Prostate gland (tissue), 2 donors: ENCODE data around the gene PLCB4. TPM values are rescaled to one million over a fixed set of nuclear protein-coding genes. Genes with fewer than 3 reads are reported as not detected.

ENCODE experiments used
- DNase-seq: peaks from one replicate; pipeline ENCODE4 v3.0.0-alpha.2; 2019; ENCODE audit warnings: low spot score
- H3K27ac ChIP-seq, 2 donors: fragments of 200-600 bp; sonication (generic); 2 replicates each; pipeline ENCODE4 v1.5.1; 2017 to 2019
- H3K27me3 ChIP-seq: fragments of 200-600 bp; sonication (generic); replicated peaks from 2 replicates; pipeline ENCODE4 v1.5.1; 2019; ENCODE audit not compliant: insufficient read depth
- H3K36me3 ChIP-seq, 2 donors: fragments of 200-600 bp; sonication (generic); 1 replicate in 1 of 2; 2 replicates in 1 of 2; pipeline versions ENCODE4 v1.5.1 to v1.8.1; 2017 to 2019
- H3K4me1 ChIP-seq: fragments of 200-600 bp; sonication (generic); replicated peaks from 2 replicates; pipeline ENCODE4 v1.5.1; 2019
- H3K4me3 ChIP-seq, 2 donors: fragments of 200-600 bp; sonication (generic); 2 replicates each; pipeline ENCODE4 v1.5.1; 2017 to 2019
- H3K9me3 ChIP-seq: fragments of 200-600 bp; sonication (generic); 2 replicates; pipeline ENCODE4 v1.5.1; 2017
- CTCF ChIP-seq, 4 experiments: fragments of 200-600 bp in 2 of 4; fragments of 450-650 bp in 2 of 4; sonication (generic) in 2 of 4; IDR thresholded peaks; 1 replicate in 3 of 4; 2 replicates in 1 of 4; pipeline ENCODE4 v1.5.1; 2016 to 2019; ENCODE audit warnings: antibody characterized with exemption in 4 of 4, mild to moderate bottlenecking in 2 of 4, moderate library complexity in 2 of 4
- POLR2A ChIP-seq: fragments of 450-650 bp; IDR thresholded peaks from one replicate; pipeline ENCODE4 v1.6.1; 2016; ENCODE audit warnings: antibody characterized with exemption, mild to moderate bottlenecking
- POLR2AphosphoS5 ChIP-seq: sonication (generic); formaldehyde crosslinking; IDR thresholded peaks from one replicate; pipeline ENCODE4 v1.6.1; 2017; ENCODE audit warnings: antibody characterized with exemption
- WGBS: methylation state at CpG from one replicate; pipeline ENCODE4 v1.1.5; 2018; 5-methylcytosine and 5-hydroxymethylcytosine counted together
- intact Hi-C: fragments of 100-400 bp; cut with DNase I; formaldehyde crosslinking; loops from one replicate; pipeline ENCODE4 v1.14.2; 2022
- total RNA-seq, 2 donors: library from RNA; depleted of rRNA; stranded (reverse); fragments of >200 nt; gene quantifications; one replicate each; pipeline ENCODE4 v1.1.0, GENCODE V29; 2016

Gene PLCB4
- total RNA-seq, 2 donors from 2014 or later, result 9.1 to 11.6 TPM

DNA sequence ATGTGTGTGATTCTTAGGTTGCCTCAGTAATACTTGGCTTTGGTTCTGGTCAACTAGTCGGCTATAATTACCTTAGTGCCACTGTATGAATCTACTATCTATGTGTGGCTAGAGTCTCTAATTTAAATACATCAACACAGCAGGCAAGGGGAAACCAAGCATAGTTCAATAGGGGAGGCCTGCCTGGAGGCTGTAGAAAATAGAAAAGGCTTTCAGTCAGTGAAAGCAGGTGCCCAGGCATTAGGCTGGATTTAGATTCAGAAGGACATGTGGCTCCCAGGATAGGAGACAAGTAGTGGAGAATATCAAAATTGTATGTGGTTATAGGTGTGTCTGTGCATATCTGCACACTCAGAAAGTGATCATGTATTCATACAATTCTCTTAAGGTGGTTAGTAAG is 330.4 kb downstream of the PLCB4 start:
- no peak for DNase-seq
- Histone ChIP-seq H3K4me3 (no peak overlapping the region), H3K9me3 (no peaks in the 10 kb centered on the region), H3K27ac (no peak overlapping the region), H3K4me1 (no peaks in the 10 kb centered on the region), H3K36me3 (no peaks in the 10 kb centered on the region), H3K27me3 (no peaks in the 10 kb centered on the region)
- 80% methylated on average over 1 of the region's 1 CpG for WGBS
- TF ChIP-seq POLR2A (no peak), POLR2AphosphoS5 (no peak), CTCF (IDR thresholded peaks at IDR 0.05) (no peak)
- intact Hi-C loops, result no loop called here

- intact Hi-C loops, result no loop called here
- H3K27me3 ChIP-seq, result no peaks in the 10 kb centered on the region
- no peak overlapping the region for H3K4me3 ChIP-seq
- no peak for TF ChIP-seq CTCF (IDR thresholded peaks at IDR 0.05)
- TF ChIP-seq POLR2AphosphoS5, result no peak
- no peak for TF ChIP-seq POLR2A
- H3K4me1 ChIP-seq, result no peaks in the 10 kb centered on the region
- H3K27ac ChIP-seq, result no peak overlapping the region
- H3K9me3 ChIP-seq, result no peaks in the 10 kb centered on the region
- H3K36me3 ChIP-seq, result no peaks in the 10 kb centered on the region
- no peak for DNase-seq
- 66% methylated on average over 4 of the region's 4 CpGs for WGBS
Observed at GRCh38 chr20:9400171-9401025, 331.5 kb downstream of the PLCB4 start.

GRCh38 chr20:9401371-9401770 is 332.5 kb downstream of the PLCB4 start:
- TF ChIP-seq POLR2A (no peak), CTCF (IDR thresholded peaks at IDR 0.05) (no peak), POLR2AphosphoS5 (no peak)
- intact Hi-C loops, result no loop called here
- Histone ChIP-seq H3K36me3 (no peaks in the 10 kb centered on the region), H3K4me1 (no peaks in the 10 kb centered on the region), H3K9me3 (no peaks in the 10 kb centered on the region), H3K27me3 (no peaks in the 10 kb centered on the region), H3K27ac (no peak overlapping the region), H3K4me3 (no peak overlapping the region)
- DNase-seq, result no peak
- 75% methylated on average over 3 of the region's 3 CpGs for WGBS

DNA sequence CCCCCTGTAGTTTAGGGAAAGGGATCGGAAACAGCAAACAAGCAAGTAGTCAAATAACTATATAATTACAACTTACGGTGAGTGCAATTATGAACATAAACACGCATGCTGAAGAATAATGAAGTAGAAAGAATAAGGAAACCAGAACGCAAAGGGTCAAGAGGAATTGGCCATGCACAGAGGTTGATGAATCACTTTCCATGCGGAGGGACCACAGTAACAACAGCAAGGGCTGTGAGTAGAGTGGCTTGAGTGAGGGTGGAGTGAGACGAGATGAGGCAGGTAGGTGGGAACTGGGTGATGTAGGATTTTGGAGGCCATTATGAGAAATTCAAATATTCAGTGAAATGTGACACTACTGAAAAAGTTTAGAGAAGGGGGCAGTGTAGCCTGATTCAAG is 333.3 kb downstream of the PLCB4 start:
- Histone ChIP-seq H3K4me1 (no peaks in the 10 kb centered on the region), H3K27ac (no peak overlapping the region), H3K9me3 (no peaks in the 10 kb centered on the region), H3K36me3 (no peaks in the 10 kb centered on the region), H3K27me3 (no peaks in the 10 kb centered on the region), H3K4me3 (no peak overlapping the region)
- intact Hi-C loops, result no loop called here
- TF ChIP-seq POLR2AphosphoS5 (no peak), CTCF (IDR thresholded peaks at IDR 0.05) (no peak), POLR2A (no peak)
- DNase-seq, result no peak
- 93% methylated on average over 6 of the region's 6 CpGs for WGBS

DNA sequence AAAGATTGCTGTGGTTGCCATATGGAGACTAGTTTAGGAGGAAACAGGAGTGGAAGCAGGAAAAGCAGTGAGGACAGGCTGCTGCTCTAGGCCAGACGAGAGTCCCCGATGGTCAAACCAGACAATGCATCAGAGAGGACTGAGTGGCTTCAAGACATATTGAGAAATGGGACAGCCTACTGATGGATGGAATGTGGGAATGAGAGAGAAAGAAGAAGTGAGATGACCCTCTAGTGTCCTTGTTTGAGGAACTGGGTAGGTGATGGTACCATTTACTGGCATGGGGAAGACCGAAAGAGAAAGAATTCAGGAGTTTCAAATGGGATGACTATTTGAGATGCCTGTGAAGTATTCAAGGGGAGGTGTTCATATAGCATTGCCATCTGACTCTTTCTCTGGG is 333.7 kb downstream of the PLCB4 start:
- Histone ChIP-seq H3K36me3 (no peaks in the 10 kb centered on the region), H3K9me3 (no peaks in the 10 kb centered on the region), H3K4me3 (no peak overlapping the region), H3K4me1 (no peaks in the 10 kb centered on the region), H3K27ac (no peak overlapping the region), H3K27me3 (no peaks in the 10 kb centered on the region)
- TF ChIP-seq CTCF (IDR thresholded peaks at IDR 0.05) (no peak), POLR2AphosphoS5 (no peak), POLR2A (no peak)
- no peak for DNase-seq
- 98% methylated on average over 3 of the region's 3 CpGs for WGBS
- intact Hi-C loops, result no loop called here
